Omental fat pad (tissue), 4 donors: ENCODE measurements around the gene ATP7B. TPM values are rescaled to one million over a fixed set of nuclear protein-coding genes. Genes with fewer than 3 reads are reported as not detected.

Experiments
- ATAC-seq: fragments of 150-250 bp; one replicate; pipeline ENCODE4 v1.9.1; 2016; ENCODE audit warnings: mild to moderate bottlenecking, moderate library complexity; ENCODE audit not compliant: low FRiP score
- DNase-seq: peaks from one replicate; pipeline ENCODE4 v3.0.0-alpha.2; 2019; ENCODE audit warnings: low spot score
- CTCF ChIP-seq, 3 donors: fragments of 450-650 bp; IDR thresholded peaks; one replicate each; pipeline ENCODE4 v1.5.1; 2016 to 2017; ENCODE audit warnings: antibody characterized with exemption in 3 of 3, mild to moderate bottlenecking in 3 of 3, moderate library complexity in 2 of 3
- total RNA-seq, 4 donors: library from RNA; depleted of rRNA; stranded (reverse); fragments of >200 nt; gene quantifications; one replicate each; pipeline ENCODE4 v1.1.0, GENCODE V29; 2016

The ATP7B gene
- total RNA-seq, 4 donors from 2014 or later, result 5.2 to 29.2 (median 10.9) TPM

GRCh38 chr13:52024481-52024880, 13.2 kb upstream of the ATP7B start, which contains the start of gene UTP14C:
TSS of gene UTP14C (plus strand) at chr13:52024691. CDS start at chr13:52028805, 4,114 bp downstream.
- ATAC-seq, result no peak
- TF ChIP-seq CTCF (IDR thresholded peaks at IDR 0.05), result no peak
- no peak for DNase-seq

DNA sequence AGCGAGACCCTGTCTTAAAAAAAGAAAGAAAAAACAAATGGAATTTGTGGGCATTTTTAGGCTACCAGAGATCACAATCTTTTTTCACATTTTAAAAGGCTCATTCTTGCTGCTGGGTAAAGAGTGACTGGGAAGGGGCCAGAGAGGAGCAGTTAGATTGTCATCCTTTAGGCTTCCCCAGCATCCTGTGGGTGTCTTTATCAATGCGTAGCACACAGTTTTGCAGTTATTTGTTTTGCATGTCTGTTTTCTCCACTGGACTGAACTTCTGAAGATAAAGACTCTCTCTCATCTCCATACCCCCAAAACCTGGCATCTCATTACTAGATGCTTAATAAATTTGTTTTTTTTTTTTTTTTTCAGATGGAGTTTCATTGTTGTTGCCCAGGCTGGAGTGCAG, 11.1 kb upstream of the ATP7B start:
- DNase-seq, result no peak
- no peak for TF ChIP-seq CTCF (IDR thresholded peaks at IDR 0.05)
- no peak for ATAC-seq

GRCh38 chr13:52020191-52020590, 8.9 kb upstream of the ATP7B start:
- DNase-seq (no peak), ATAC-seq (no peak)
- no peak for TF ChIP-seq CTCF (IDR thresholded peaks at IDR 0.05)

- DNase-seq (no peak), ATAC-seq (no peak)
- no peak for TF ChIP-seq CTCF (IDR thresholded peaks at IDR 0.05)
Measured at GRCh38 chr13:52016296-52016695, 5.0 kb upstream of the ATP7B start.

- no peak for TF ChIP-seq CTCF (IDR thresholded peaks at IDR 0.05)
- DNase-seq (no peak), ATAC-seq (no peak)
Measured at GRCh38 chr13:52012512-52012836, 1.2 kb upstream of the ATP7B start.

DNA sequence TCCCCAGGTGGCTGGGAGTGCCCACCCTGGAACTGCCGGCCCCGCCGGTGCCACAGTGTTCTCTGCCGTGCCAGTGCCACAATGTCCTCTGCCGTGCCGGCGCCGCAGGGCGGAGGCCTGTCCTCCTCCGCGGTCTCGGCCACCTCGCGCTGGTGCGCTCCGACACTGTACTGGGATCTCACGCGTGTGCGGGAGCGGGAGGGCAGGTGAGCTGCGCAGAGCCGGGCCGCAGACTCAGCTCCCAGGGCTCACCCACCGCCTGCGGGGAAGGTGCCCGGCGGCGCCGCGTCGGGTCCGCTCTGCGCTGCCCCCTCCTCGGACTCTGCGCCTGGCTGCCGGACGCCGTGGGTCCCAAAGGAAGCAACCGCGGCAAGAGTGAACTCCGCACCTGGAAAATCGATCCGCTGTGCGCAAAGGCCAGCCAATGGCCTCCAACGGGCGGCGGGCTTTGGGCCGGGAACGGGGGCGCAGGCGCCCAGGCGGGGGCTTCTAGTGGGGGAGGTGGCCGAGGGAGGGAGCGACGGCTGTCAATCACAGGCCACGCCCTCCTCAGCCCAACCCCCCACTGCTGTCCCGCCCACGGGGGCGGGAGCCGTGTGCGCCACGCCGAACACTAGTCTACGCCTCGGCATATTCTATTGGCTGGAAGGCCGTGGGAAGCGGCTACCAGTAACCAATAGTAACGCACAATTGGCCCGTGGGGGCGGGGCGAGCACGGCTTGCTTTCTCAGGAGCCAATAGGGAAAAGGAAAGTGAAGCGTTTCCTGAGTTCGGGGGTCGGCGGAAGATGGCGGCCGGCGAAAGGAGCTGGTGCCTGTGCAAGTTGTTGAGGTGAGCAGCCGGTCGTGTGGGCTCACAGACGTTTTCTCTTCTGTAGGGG, 622 bp upstream of the ATP7B start, which contains the start of gene ALG11:
ALG11 (plus strand) TSS at position 767 of the 880 bp plus-strand sequence; CDS start at position 788, 21 bp downstream.
- DNase-seq, result peak; percentile 98
- peak; percentile 99 for ATAC-seq
- no peak for TF ChIP-seq CTCF (IDR thresholded peaks at IDR 0.05)

DNA sequence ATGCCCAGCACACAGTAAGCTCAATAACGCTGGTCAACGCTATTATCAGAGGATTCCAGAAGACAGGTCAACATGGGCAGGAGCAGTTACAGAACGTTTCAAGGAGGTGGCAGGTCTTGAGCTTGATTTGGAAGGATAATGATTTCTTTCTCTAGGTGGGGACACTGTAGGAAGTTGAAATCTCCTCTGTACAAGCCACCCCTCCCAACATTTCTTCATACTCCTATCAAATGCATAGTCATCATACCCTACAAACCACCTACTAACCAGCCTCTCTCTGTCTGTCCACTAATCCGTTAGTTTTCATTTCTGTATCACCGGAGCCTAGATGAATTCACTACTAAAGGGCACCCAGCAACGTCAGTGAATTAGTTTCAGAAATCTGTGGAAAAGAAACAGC, 1.3 kb downstream of the ATP7B start:
- ATAC-seq (no peak), DNase-seq (no peak)
- TF ChIP-seq CTCF (IDR thresholded peaks at IDR 0.05), result no peak
